ENCODE results near the gene CABLES1. TPM values are rescaled to one million over a fixed set of nuclear protein-coding genes. Genes with fewer than 3 reads are reported as not detected.

The CABLES1 gene
- 16.8 and 20.5 TPM in 2 replicates for total RNA-seq

GRCh38 chr18:23134780-23135549, at the start of gene CABLES1:
Gene CABLES1 (plus strand): TSS chr18:23135485. CDS start chr18:23135763, 278 bp downstream.

Other genes starting within 250 kb of the CABLES1 start
- gene RBBP8, start 202.2 kb upstream of the CABLES1 start, total RNA-seq, result 7.9 and 10.9 TPM in 2 replicates